Measurements from ENCODE around the gene ARHGAP32. TPM values are rescaled to one million over a fixed set of nuclear protein-coding genes. Genes with fewer than 3 reads are reported as not detected.
"Not testable (repeated sequence)": the region's sequence is repeated elsewhere in the genome, so short reads cannot be mapped to it uniquely, and the experiment has no call there.

ARHGAP32 gene
- total RNA-seq, 1 donor from 2014 or later, result 21.4 TPM

DNA sequence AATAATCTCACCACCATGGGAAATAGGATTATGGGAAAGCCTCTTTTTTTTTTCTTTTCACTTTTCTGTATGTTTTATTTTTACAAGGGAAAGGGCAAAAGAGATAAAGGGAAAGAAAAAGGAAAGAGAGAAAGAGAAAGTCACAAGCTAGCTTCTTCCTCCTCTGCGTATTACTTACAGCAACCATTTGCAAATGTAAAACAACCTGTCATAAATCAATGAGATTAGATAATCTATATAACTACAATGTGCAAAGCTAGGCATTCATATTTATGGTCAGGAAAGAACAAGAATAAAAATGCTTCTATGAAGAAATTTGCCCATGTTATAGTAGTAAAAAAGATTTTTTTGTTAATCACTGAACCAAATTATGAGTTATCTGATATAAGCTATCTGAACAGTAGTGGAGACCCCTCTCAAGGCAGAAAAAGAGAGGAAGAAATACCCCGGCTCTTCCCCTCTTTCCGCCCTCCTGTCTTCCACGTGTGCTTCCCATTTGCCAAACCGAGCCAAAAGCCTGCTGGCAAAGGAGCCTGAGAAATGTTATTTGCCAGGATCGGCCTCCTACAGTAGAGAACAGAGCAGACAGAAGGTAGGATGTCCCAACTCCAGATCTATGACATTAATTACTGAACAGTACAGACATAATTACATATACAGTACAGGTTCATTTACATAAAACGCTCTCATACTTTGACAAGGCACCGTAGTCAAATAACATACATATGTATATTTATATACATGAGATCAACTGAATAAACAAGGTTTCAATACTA is 50.2 kb downstream of the ARHGAP32 start:
- Histone ChIP-seq H3F3A (ENCODE audit: low read depth) (no peaks in the 10 kb centered on the region), H3K36me3 (no peaks in the 10 kb centered on the region), H3K4me1 (no peaks in the 10 kb centered on the region), H3K9ac (no peak overlapping the region), H3K27ac (no peak overlapping the region), H3K9me3 (ENCODE audit: low read depth) (no peaks in the 10 kb centered on the region), H3K79me2 (ENCODE audit: low read depth) (peaks cover 22% of the 10 kb centered on the region), H3K4me3 (no peak overlapping the region), H2AFZ (replicated peaks) (no peak overlapping the region), H3K4me2 (no peak overlapping the region), H4K20me1 (ENCODE audit: low read depth) (no peaks in the 10 kb centered on the region), H3K27me3 (no peaks in the 10 kb centered on the region)
- no peak overlapping the region for H3K27ac Mint-ChIP-seq
- peaks cover 29% of the 10 kb centered on the region for H3K4me1 Mint-ChIP-seq
- H3K4me3 Mint-ChIP-seq, result no peak overlapping the region
- H3K36me3 Mint-ChIP-seq, result peaks cover 15% of the 10 kb centered on the region
- TF ChIP-seq EZH2 (IDR thresholded peaks at IDR 0.05) (no peak), EZH2phosphoT487 (IDR thresholded peaks at IDR 0.05) (no peak)
- TF ChIP-seq, protein P1, sequence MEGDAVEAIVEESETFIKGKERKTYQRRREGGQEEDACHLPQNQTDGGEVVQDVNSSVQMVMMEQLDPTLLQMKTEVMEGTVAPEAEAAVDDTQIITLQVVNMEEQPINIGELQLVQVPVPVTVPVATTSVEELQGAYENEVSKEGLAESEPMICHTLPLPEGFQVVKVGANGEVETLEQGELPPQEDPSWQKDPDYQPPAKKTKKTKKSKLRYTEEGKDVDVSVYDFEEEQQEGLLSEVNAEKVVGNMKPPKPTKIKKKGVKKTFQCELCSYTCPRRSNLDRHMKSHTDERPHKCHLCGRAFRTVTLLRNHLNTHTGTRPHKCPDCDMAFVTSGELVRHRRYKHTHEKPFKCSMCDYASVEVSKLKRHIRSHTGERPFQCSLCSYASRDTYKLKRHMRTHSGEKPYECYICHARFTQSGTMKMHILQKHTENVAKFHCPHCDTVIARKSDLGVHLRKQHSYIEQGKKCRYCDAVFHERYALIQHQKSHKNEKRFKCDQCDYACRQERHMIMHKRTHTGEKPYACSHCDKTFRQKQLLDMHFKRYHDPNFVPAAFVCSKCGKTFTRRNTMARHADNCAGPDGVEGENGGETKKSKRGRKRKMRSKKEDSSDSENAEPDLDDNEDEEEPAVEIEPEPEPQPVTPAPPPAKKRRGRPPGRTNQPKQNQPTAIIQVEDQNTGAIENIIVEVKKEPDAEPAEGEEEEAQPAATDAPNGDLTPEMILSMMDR (IDR thresholded peaks at IDR 0.05), result no peak
- peaks cover 3% of the 10 kb centered on the region for H3K9me3 Mint-ChIP-seq
- no peaks in the 10 kb centered on the region for H3K27me3 Mint-ChIP-seq (ENCODE audit: insufficient read depth, low read depth)
- DNase-seq (ENCODE audit: low spot score), result no peak

DNA sequence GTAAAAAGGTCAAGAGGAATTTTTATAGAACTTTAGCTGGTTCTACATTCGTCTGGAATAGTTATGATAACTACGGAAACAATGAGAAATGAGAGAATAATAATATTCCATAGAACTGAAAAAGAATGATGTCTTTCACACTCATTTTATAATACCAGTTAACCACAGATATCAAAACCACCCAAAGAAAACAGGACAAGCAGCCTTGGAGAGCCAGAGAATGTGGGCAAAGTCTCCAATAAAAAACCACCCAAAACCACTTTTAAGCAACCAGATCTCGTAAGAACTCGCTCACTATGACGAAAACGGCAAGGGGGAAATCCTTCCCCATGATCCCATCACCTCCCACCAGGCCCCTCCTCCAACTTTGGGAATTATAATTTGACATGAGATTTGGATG is 60.8 kb downstream of the ARHGAP32 start:
- Histone ChIP-seq H3K27ac (no peak overlapping the region), H3K4me1 (no peaks in the 10 kb centered on the region), H3K9ac (no peak overlapping the region), H4K20me1 (ENCODE audit: low read depth) (no peaks in the 10 kb centered on the region), H3K27me3 (no peaks in the 10 kb centered on the region), H2AFZ (replicated peaks) (no peak overlapping the region), H3K9me3 (ENCODE audit: low read depth) (no peaks in the 10 kb centered on the region), H3K4me3 (no peak overlapping the region), H3K36me3 (no peaks in the 10 kb centered on the region), H3K79me2 (ENCODE audit: low read depth) (peaks cover 6% of the 10 kb centered on the region), H3K4me2 (no peak overlapping the region), H3F3A (ENCODE audit: low read depth) (no peaks in the 10 kb centered on the region)
- no peak for DNase-seq (ENCODE audit: low spot score)
- TF ChIP-seq, protein P1 (IDR thresholded peaks at IDR 0.05), result no peak
- TF ChIP-seq EZH2 (IDR thresholded peaks at IDR 0.05) (no peak), EZH2phosphoT487 (IDR thresholded peaks at IDR 0.05) (no peak)
- peaks cover 44% of the 10 kb centered on the region for H3K9me3 Mint-ChIP-seq
- no peaks in the 10 kb centered on the region for H3K4me1 Mint-ChIP-seq
- H3K27ac Mint-ChIP-seq, result no peak overlapping the region
- no peaks in the 10 kb centered on the region for H3K27me3 Mint-ChIP-seq (ENCODE audit: insufficient read depth, low read depth)
- no peak overlapping the region for H3K4me3 Mint-ChIP-seq
- H3K36me3 Mint-ChIP-seq, result peaks cover 33% of the 10 kb centered on the region

DNA sequence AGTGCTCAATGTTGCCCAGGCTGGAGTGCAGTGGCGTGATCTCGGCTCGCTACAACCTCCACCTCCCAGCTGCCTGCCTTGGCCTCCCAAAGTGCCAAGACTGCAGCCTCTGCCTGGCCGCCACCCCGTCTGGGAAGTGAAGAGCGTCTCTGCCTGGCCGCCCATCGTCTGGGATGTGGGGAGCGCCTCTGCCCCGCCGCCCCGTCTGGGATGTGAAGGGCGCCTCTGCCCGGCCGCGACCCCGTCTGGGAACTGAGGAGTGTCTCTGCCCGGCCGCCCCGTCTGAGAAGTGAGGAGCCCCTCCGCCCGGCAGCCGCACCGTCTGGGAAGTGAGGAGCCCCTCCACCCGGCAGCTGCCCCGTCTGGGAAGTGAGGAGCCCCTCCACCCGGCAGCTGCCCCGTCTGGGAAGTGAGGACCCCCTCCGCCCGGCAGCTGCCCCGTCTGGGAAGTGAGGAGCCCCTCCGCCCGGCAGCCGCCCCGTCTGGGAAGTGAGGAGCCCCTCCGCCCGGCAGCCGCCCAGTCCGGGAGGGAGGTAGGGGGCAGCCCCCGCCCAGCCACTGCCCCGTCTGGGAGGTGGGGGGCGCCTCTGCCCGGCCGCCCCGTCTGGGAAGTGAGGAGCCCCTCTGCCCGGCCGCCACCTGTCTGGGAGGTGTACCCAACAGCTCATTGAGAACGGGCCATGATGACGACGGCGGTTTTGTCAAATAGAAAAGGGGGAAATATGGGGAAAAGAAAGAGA is 63.1 kb downstream of the ARHGAP32 start:
- not testable (repeated sequence) for H3K27me3 Mint-ChIP-seq (ENCODE audit: insufficient read depth, low read depth); DNase-seq (ENCODE audit: low spot score); H3K9ac ChIP-seq; H3K9me3 ChIP-seq (ENCODE audit: low read depth); H3K4me2 ChIP-seq; H3K4me3 Mint-ChIP-seq; H3K27me3 ChIP-seq; H4K20me1 ChIP-seq (ENCODE audit: low read depth); H3F3A ChIP-seq (ENCODE audit: low read depth); H3K27ac Mint-ChIP-seq; H3K79me2 ChIP-seq (ENCODE audit: low read depth); H3K4me1 Mint-ChIP-seq; H2AFZ ChIP-seq (replicated peaks); H3K36me3 ChIP-seq; H3K4me1 ChIP-seq; H3K4me3 ChIP-seq; H3K27ac ChIP-seq
- H3K36me3 Mint-ChIP-seq, result peaks cover 24% of the 10 kb centered on the region
- peaks cover 30% of the 10 kb centered on the region for H3K9me3 Mint-ChIP-seq

DNA sequence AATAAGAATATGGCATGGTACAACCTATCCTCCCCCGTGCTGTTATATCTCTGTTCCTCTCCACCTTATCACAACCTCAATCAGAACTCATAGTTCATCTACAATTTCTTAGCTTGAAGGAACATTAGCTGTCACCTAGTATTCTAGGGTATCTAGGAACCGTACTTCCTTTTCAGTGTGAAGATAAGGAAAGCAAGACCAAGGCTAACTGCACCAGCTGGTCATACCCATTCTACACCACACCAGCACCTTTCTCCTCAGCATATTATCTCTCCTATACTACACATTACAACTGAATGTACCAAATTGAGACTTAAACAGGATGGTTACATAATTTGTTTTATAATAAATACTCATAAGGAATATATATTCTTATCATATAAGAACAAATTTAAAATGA is 73.1 kb downstream of the ARHGAP32 start:
- Mint-ChIP-seq H3K27me3 (ENCODE audit: insufficient read depth, low read depth) (no peaks in the 10 kb centered on the region), H3K36me3 (peaks cover 20% of the 10 kb centered on the region), H3K4me3 (no peak overlapping the region), H3K4me1 (no peaks in the 10 kb centered on the region), H3K9me3 (no peaks in the 10 kb centered on the region), H3K27ac (no peak overlapping the region)
- H3K9me3 ChIP-seq (ENCODE audit: low read depth), result no peaks in the 10 kb centered on the region
- H3K9ac ChIP-seq, result no peak overlapping the region
- H3K4me1 ChIP-seq, result no peaks in the 10 kb centered on the region
- H3K79me2 ChIP-seq (ENCODE audit: low read depth), result no peaks in the 10 kb centered on the region
- H2AFZ ChIP-seq (replicated peaks), result no peak overlapping the region
- DNase-seq (ENCODE audit: low spot score), result no peak
- no peaks in the 10 kb centered on the region for H4K20me1 ChIP-seq (ENCODE audit: low read depth)
- no peak overlapping the region for H3K27ac ChIP-seq
- H3K4me2 ChIP-seq, result no peak overlapping the region
- H3K4me3 ChIP-seq, result no peak overlapping the region
- H3F3A ChIP-seq (ENCODE audit: low read depth), result no peaks in the 10 kb centered on the region
- no peaks in the 10 kb centered on the region for H3K27me3 ChIP-seq
- no peaks in the 10 kb centered on the region for H3K36me3 ChIP-seq
- TF ChIP-seq, protein P1 (IDR thresholded peaks at IDR 0.05), result no peak
- TF ChIP-seq EZH2phosphoT487 (IDR thresholded peaks at IDR 0.05), result no peak
- TF ChIP-seq EZH2 (IDR thresholded peaks at IDR 0.05), result no peak
